IMR-90 (cell line): ENCODE data around the gene LCN12. TPM values are rescaled to one million over a fixed set of nuclear protein-coding genes. Genes with fewer than 3 reads are reported as not detected.

Experiments used
- ATAC-seq: fragments of 200-7000 bp; cut with Tn5 transposase; 2 replicates; pipeline ENCODE4 v1.9.1; 2020; ENCODE audit warnings: low read depth, mild to moderate bottlenecking, moderate library complexity
- BruUV-seq: library from RNA; stranded (reverse); fragments of 400-500 nt; replicated peaks from 2 replicates; lab custom pipeline; 2021; lab: Mats Ljungman, UMichigan
- CTCF ChIA-PET: fragments of 300-600 bp; formaldehyde crosslinking; extraction: SDS; loops from one replicate; lab custom pipeline; 2021; ENCODE audit warnings: antibody characterized with exemption; lab: Yijun Ruan, JAX
- POLR2A ChIA-PET: fragments of 300-600 bp; sonication (Branson Sonifier 250); formaldehyde crosslinking; loops from one replicate; lab custom pipeline; 2022; ENCODE audit warnings: antibody characterized with exemption; ENCODE audit not compliant: unreplicated experiment; lab: Charles Lee
- DNase-seq: peaks from one replicate; pipeline ENCODE4 v3.0.0; 2013
- H2AFZ ChIP-seq: replicated peaks from 2 replicates; pipeline ENCODE3; 2013; ENCODE audit warnings: low read length, mild to moderate bottlenecking; ENCODE audit not compliant: poor library complexity
- H2AK5ac ChIP-seq: 2 replicates; pipeline ENCODE4 v1.6.1; 2013; ENCODE audit warnings: low read depth, low read length, inconsistent platforms
- H2AK9ac ChIP-seq: replicated peaks from 2 replicates; pipeline ENCODE3; 2013; ENCODE audit warnings: mild to moderate bottlenecking, low read depth, low read length, moderate library complexity; ENCODE audit not compliant: poor library complexity
- H2BK120ac ChIP-seq: 2 replicates; pipeline ENCODE4 v1.6.1; 2013; ENCODE audit warnings: low read depth, low read length, inconsistent platforms
- H2BK15ac ChIP-seq: 3 replicates; pipeline ENCODE4 v1.6.1; 2013; ENCODE audit warnings: low read depth, low read length, inconsistent platforms
- H2BK20ac ChIP-seq: 2 replicates; pipeline ENCODE4 v1.6.1; 2013; ENCODE audit warnings: low read depth, mild to moderate bottlenecking, inconsistent platforms, low read length, moderate library complexity
- H2BK5ac ChIP-seq: 2 replicates; pipeline ENCODE4 v1.6.1; 2013; ENCODE audit warnings: mild to moderate bottlenecking, low read depth, low read length, inconsistent platforms; ENCODE audit not compliant: poor library complexity, severe bottlenecking
- H3K14ac ChIP-seq: replicated peaks from 2 replicates; pipeline ENCODE4 v1.6.1; 2013; ENCODE audit warnings: low read depth, low read length, inconsistent platforms
- H3K18ac ChIP-seq: 2 replicates; pipeline ENCODE4 v1.6.1; 2013; ENCODE audit warnings: low read depth, low read length, control low read depth
- H3K23ac ChIP-seq: 2 replicates; pipeline ENCODE4 v1.6.1; 2013; ENCODE audit warnings: low read depth, low read length, inconsistent platforms
- H3K27ac ChIP-seq: 2 replicates; pipeline ENCODE4 v1.5.1; 2013; ENCODE audit warnings: mild to moderate bottlenecking, control low read depth, low read length; ENCODE audit not compliant: insufficient read depth
- H3K27me3 ChIP-seq: 2 replicates; pipeline ENCODE4 v1.6.1; 2013; ENCODE audit warnings: low read length; ENCODE audit not compliant: control insufficient read depth, insufficient read depth
- H3K36me3 ChIP-seq: 2 replicates; pipeline ENCODE4 v1.6.1; 2013; ENCODE audit warnings: low read length, mixed read lengths; ENCODE audit not compliant: control insufficient read depth, insufficient read depth
- H3K4ac ChIP-seq: 2 replicates; pipeline ENCODE4 v1.6.1; 2013; ENCODE audit warnings: low read depth, low read length, inconsistent platforms
- H3K4me1 ChIP-seq: 2 replicates; pipeline ENCODE4 v1.6.1; 2013; ENCODE audit warnings: low read length, mixed read lengths; ENCODE audit not compliant: control insufficient read depth, insufficient read depth
- H3K4me2 ChIP-seq: 2 replicates; pipeline ENCODE4 v1.6.1; 2013; ENCODE audit warnings: low read depth, mild to moderate bottlenecking, control low read depth, low read length, moderate library complexity
- H3K4me3 ChIP-seq: 2 replicates; pipeline ENCODE4 v1.5.1; 2013; ENCODE audit warnings: low read depth, mild to moderate bottlenecking, control low read depth, low read length, moderate library complexity; ENCODE audit not compliant: insufficient read depth
- H3K56ac ChIP-seq: 2 replicates; pipeline ENCODE4 v1.6.1; 2013; ENCODE audit warnings: low read length, inconsistent platforms; ENCODE audit not compliant: insufficient read depth; ENCODE audit errors: extremely low read depth
- H3K79me1 ChIP-seq, 2 experiments: 2 replicates each; pipeline ENCODE4 v1.6.1; 2013; ENCODE audit warnings: low read length in 2 of 2, inconsistent platforms in 1 of 2, low read depth in 1 of 2
- H3K9ac ChIP-seq: 2 replicates; pipeline ENCODE4 v1.6.1; 2013; ENCODE audit warnings: low read depth, low read length, control low read depth
- H3K9me1 ChIP-seq: 2 replicates; pipeline ENCODE4 v1.6.1; 2013; ENCODE audit warnings: low read length, inconsistent platforms; ENCODE audit not compliant: insufficient read depth
- H3K9me3 ChIP-seq: 2 replicates; pipeline ENCODE4 v1.6.1; 2013; ENCODE audit warnings: low read length; ENCODE audit not compliant: control insufficient read depth, insufficient read depth
- H4K20me1 ChIP-seq: 2 replicates; pipeline ENCODE4 v1.6.1; 2013; ENCODE audit warnings: low read length, inconsistent platforms; ENCODE audit not compliant: insufficient read depth
- H4K5ac ChIP-seq: 2 replicates; pipeline ENCODE4 v1.6.1; 2013; ENCODE audit warnings: mild to moderate bottlenecking, low read depth, low read length, control low read depth
- H4K8ac ChIP-seq, 2 experiments: 2 replicates each; pipeline ENCODE4 v1.6.1; 2013; ENCODE audit warnings: low read depth in 2 of 2, low read length in 2 of 2, control low read depth in 1 of 2, inconsistent platforms in 1 of 2
- H4K91ac ChIP-seq: 2 replicates; pipeline ENCODE4 v1.6.1; 2013; ENCODE audit warnings: low read depth, low read length, inconsistent platforms; ENCODE audit not compliant: insufficient read depth
- MAZ ChIP-seq: IDR thresholded peaks from 2 replicates; pipeline ENCODE4 v1.6.1; 2012; ENCODE audit warnings: low read depth, mild to moderate bottlenecking, low read length, improper control_type of control experiment, moderate library complexity, borderline replicate concordance
- WGBS, 2 experiments: methylation state at CpG; one replicate each; pipeline versions ENCODE4 v1.1.5 to v1.1.7; 2013; ENCODE audit warnings: missing lambda C conversion rate in 2 of 2; ENCODE audit not compliant: insufficient read length in 1 of 2; ENCODE audit errors: extremely low coverage in 2 of 2; 5-methylcytosine and 5-hydroxymethylcytosine counted together
- dilution Hi-C: fragments of 300-500 bp; cut with HindIII; formaldehyde crosslinking; loops from one replicate; pipeline ENCODE4 v1.14.3; 2018; ENCODE audit warnings: low sequenced_read_pairs; ENCODE audit not compliant: unreplicated experiment
- in situ Hi-C: fragments of 300-500 bp; cut with MboI; formaldehyde crosslinking; loops from 3 replicates; pipeline ENCODE4 v1.14.3; 2019; ENCODE audit warnings: low sequenced_read_pairs, inconsistent platforms, mixed read lengths
- intact Hi-C: fragments of 100-400 bp; cut with micrococcal nuclease; formaldehyde crosslinking; loops from 2 replicates; pipeline ENCODE4 v1.10.0; 2022
- polyA plus RNA-seq, 3 experiments: library from polyadenylated mRNA; depleted of rRNA; stranded (reverse); fragments of >200 nt; gene quantifications; 2 replicates each; pipeline ENCODE4 v1.2.3, GENCODE V29; 2012; ENCODE audit warnings: low replicate concordance in 1 of 3
- total RNA-seq: library from RNA; depleted of rRNA; stranded (reverse); fragments of >200 nt; gene quantifications from 2 replicates; pipeline ENCODE4 v1.2.3, GENCODE V29; 2012

Gene LCN12
- total and polyA plus RNA-seq, 2 of the 4 experiments (the other 2 are of a cell fraction) = 0.12 TPM; not detected in 1

GRCh38 chr9:136941231-136942111 is 10.6 kb upstream of the LCN12 start:
- H3K9ac ChIP-seq = no peak overlapping the region
- TF ChIP-seq MAZ = no peak
- DNase-seq (no peak), ATAC-seq (no peak)
- peaks cover 8% of the 10 kb centered on the region for H3K9me1 ChIP-seq
- peaks cover 22% of the 10 kb centered on the region for H4K20me1 ChIP-seq
- H2AK9ac ChIP-seq = no peak overlapping the region
- H3K18ac ChIP-seq = no peak overlapping the region
- no peaks in the 10 kb centered on the region for H3K27me3 ChIP-seq
- WGBS, 2 experiments = 98% methylated on average over 32 of the region's 55 CpGs; no CpG with 5 or more reads in 1 of the 2 experiments
- peak overlapping the region; percentile 32 for H2AFZ ChIP-seq
- POLR2A ChIA-PET = no interaction called here
- intact Hi-C loops = no loop called here
- H3K23ac ChIP-seq = no peak overlapping the region
- peaks cover 4% of the 10 kb centered on the region for H3K4me1 ChIP-seq
- H4K91ac ChIP-seq = no peak overlapping the region
- no peak overlapping the region for H2BK15ac ChIP-seq
- no peak overlapping the region for H3K4me2 ChIP-seq
- H3K9me3 ChIP-seq = no peaks in the 10 kb centered on the region
- no peak overlapping the region for H4K8ac ChIP-seq
- no TSS peak for BruUV-seq
- CTCF ChIA-PET = no interaction called here
- H3K27ac ChIP-seq = no peak overlapping the region
- no peak overlapping the region for H3K14ac ChIP-seq
- dilution Hi-C loops = no loop called here
- H4K5ac ChIP-seq = no peak overlapping the region
- H2AK5ac ChIP-seq = no peak overlapping the region
- H2BK20ac ChIP-seq = no peak overlapping the region
- no peak overlapping the region for H3K4me3 ChIP-seq
- no peak overlapping the region for H3K56ac ChIP-seq
- in situ Hi-C loops = no loop called here
- H2BK5ac ChIP-seq = no peak overlapping the region
- H2BK120ac ChIP-seq = no peak overlapping the region
- H3K4ac ChIP-seq = no peak overlapping the region
- peaks cover 48% of the 10 kb centered on the region for H3K36me3 ChIP-seq
- peaks cover 5 to 47% of the 10 kb centered on the region in 2 experiments for H3K79me1 ChIP-seq
